Panc1 (cell line): ENCODE measurements around the gene ATXN3L.

Experiments used
- CTCF ChIP-seq: fragments of 450-650 bp; IDR thresholded peaks from 2 replicates; pipeline ENCODE4 v1.5.1; 2017; ENCODE audit warnings: mild to moderate bottlenecking
- SIN3A ChIP-seq: IDR thresholded peaks from 2 replicates; pipeline ENCODE4 v1.6.1; 2012; ENCODE audit warnings: low read depth, mild to moderate bottlenecking, low read length, moderate library complexity, borderline replicate concordance; ENCODE audit not compliant: insufficient read depth

- TF ChIP-seq CTCF (no peak), SIN3A (no peak)
These were observed 34.2 kb downstream of the ATXN3L start for GRCh38 chrX:13285693-13286092.
